NCI-H748 treated with DMSO at 0.1 percent for 48 hours (cell line): Measurements from ENCODE around the gene CMPK1.

Experiments used
- DNase-seq: peaks from one replicate; lab custom pipeline; 2025; lab: John Stamatoyannopoulos, UW

CMPK1 gene

GRCh38 chr1:47424336-47424982 lies 90.9 kb downstream of the CMPK1 start:
- DNase-seq = peak; percentile 56
